ENCODE data around the gene SMAD7. TPM values are rescaled to one million over a fixed set of nuclear protein-coding genes. Genes with fewer than 3 reads are reported as not detected.

The SMAD7 gene
- total RNA-seq, 1 donor from 2014 or later = 26.8 TPM

DNA sequence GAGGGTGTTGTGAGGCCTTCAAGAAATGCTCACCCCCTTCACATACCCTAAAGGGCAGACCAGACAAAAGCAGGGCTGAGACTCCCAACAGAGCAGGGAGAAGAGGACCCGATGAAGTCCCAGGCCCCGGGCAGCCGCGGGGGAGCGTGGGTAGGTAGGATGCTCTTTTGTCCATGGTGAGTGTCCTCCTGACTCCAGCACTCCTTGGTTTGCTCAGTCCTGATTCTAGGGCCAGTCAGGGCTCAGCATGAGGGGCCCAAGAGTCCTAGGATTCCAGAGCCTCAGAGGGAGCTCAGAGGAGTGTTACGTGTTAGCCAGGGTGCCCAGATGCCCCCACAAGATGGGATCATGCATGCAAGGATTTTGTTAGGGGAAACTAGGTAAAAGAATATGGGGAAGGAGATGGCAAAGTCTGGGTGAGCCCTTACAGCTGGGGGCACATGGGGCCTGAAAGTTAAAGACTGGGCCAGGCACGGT is 64.8 kb downstream of the SMAD7 start:
- Mint-ChIP-seq H3K9me3 (no peaks in the 10 kb centered on the region), H3K27ac (peak overlapping the region; percentile 56), H3K36me3 (ENCODE audit: low read depth) (no peaks in the 10 kb centered on the region), H3K27me3 (ENCODE audit: insufficient read depth) (peaks cover 1% of the 10 kb centered on the region), H3K4me3 (no peak overlapping the region), H3K4me1 (ENCODE audit: low read depth) (peaks cover 3% of the 10 kb centered on the region)
- intact Hi-C loops (cut with micrococcal nuclease) = no loop called here
- no peak for DNase-seq (ENCODE audit: low spot score)

DNA sequence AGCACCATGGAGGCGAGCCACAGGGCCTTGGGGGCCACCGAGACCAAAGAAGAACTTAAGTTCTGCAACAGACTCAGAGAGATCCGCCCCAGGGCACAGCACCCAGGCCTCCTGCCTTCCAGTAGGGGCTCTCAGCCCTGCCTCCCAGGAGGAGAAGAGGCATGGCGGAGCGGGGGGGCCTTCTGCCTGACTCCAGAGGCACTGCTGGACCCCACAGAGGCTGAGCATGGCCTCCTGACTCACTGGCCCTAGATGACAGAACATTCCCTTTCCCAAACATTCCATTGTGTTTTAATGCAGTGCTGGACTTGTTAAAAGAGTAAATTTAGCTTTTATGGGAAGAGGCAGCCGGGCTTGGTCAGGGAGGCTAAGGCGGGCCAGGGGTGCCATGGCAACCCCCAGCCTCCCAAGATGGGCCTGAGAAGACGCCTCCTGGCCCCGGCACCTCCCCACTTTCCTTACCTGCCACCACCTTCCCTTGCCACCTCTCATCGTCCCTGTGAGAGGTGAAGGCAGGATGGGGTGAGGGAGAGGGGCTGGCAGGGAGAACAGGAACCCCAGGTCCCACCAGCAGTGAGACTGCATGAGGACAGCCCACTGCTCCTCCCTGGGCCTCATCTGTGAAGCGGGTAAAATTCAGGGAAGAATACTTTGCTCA is 65.4 kb downstream of the SMAD7 start:
- intact Hi-C loops (cut with micrococcal nuclease) = no loop called here
- Mint-ChIP-seq H3K27me3 (ENCODE audit: insufficient read depth) (peaks cover 1% of the 10 kb centered on the region), H3K4me3 (no peak overlapping the region), H3K9me3 (no peaks in the 10 kb centered on the region), H3K4me1 (ENCODE audit: low read depth) (peaks cover 9% of the 10 kb centered on the region), H3K27ac (peak overlapping the region; percentile 56), H3K36me3 (ENCODE audit: low read depth) (no peaks in the 10 kb centered on the region)
- DNase-seq (ENCODE audit: low spot score) = no peak

DNA sequence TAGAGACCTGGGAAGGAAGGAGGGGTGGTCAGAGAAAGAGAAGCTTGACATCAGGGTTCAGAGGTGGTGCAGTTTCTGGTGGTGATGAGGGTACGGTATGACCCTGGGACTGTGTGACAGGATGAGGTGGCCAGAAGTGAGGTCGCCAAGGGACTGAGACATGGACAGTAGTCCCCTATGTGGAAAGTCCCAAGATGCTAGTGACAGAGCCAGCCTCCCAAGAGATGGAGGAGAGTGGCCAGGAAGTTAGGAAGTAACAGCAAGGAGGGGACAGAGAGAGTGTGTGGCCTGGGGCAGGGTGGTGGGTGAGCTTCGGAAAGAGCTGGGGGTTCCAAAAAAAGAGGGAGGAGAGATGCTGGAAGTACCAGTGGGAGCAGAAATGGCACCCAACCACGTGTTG is 66.0 kb downstream of the SMAD7 start:
- H3K4me3 Mint-ChIP-seq = no peak overlapping the region
- intact Hi-C loops (cut with micrococcal nuclease) = no loop called here
- H3K9me3 Mint-ChIP-seq = no peaks in the 10 kb centered on the region
- H3K27ac Mint-ChIP-seq = no peak overlapping the region
- peaks cover 14% of the 10 kb centered on the region for H3K4me1 Mint-ChIP-seq (ENCODE audit: low read depth)
- peaks cover 1% of the 10 kb centered on the region for H3K27me3 Mint-ChIP-seq (ENCODE audit: insufficient read depth)
- no peaks in the 10 kb centered on the region for H3K36me3 Mint-ChIP-seq (ENCODE audit: low read depth)
- DNase-seq (ENCODE audit: low spot score) = no peak

DNA sequence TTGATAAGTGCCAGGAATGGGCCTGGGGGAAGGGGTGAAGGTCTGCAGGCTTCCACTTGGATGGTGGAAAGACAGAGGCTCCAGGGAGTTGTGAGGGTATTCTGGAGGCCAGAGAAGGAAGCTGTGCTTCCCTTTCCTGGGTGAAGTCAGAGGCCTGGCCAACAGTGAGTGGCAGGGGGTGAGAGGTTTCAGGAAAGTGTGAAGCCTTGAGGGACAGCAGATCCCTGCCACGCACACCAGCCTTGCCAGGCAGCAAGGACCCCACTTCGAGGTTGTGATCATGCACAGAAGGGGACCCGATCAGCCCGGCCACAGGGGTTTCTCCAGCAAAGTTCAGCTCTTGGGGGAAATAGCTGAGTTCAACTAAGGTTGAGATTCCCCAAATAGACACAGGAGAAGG is 66.5 kb downstream of the SMAD7 start:
- Mint-ChIP-seq H3K27ac (no peak overlapping the region), H3K27me3 (ENCODE audit: insufficient read depth) (peaks cover 1% of the 10 kb centered on the region), H3K4me3 (no peak overlapping the region), H3K4me1 (ENCODE audit: low read depth) (peaks cover 14% of the 10 kb centered on the region), H3K36me3 (ENCODE audit: low read depth) (no peaks in the 10 kb centered on the region), H3K9me3 (no peaks in the 10 kb centered on the region)
- intact Hi-C loops (cut with micrococcal nuclease) = no loop called here
- no peak for DNase-seq (ENCODE audit: low spot score)

DNA sequence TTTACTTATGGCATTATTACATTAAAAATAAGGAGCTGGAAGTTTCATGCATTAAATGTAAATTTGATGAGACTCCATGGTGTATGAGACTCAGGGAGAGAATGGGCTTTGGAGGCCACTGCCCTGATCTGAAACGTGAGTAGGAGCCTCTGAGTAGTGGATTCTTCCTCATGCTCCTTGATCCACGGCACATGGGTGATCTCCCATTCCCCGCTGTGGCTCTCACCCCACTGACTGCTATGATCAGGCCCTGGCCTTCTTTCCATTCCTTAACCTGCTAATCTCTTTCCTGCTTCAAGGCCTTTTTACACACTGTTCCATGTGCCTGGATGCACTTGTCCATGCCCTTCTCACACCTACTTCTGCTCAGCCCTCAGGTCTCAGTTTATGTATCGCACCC is 68.4 kb downstream of the SMAD7 start:
- no peak overlapping the region for H3K4me3 Mint-ChIP-seq
- H3K36me3 Mint-ChIP-seq (ENCODE audit: low read depth) = no peaks in the 10 kb centered on the region
- H3K27ac Mint-ChIP-seq = no peak overlapping the region
- no peak for DNase-seq (ENCODE audit: low spot score)
- H3K4me1 Mint-ChIP-seq (ENCODE audit: low read depth) = peaks cover 14% of the 10 kb centered on the region
- H3K9me3 Mint-ChIP-seq = no peaks in the 10 kb centered on the region
- H3K27me3 Mint-ChIP-seq (ENCODE audit: insufficient read depth) = peaks cover 1% of the 10 kb centered on the region
- intact Hi-C loops (cut with micrococcal nuclease) = no loop called here

DNA sequence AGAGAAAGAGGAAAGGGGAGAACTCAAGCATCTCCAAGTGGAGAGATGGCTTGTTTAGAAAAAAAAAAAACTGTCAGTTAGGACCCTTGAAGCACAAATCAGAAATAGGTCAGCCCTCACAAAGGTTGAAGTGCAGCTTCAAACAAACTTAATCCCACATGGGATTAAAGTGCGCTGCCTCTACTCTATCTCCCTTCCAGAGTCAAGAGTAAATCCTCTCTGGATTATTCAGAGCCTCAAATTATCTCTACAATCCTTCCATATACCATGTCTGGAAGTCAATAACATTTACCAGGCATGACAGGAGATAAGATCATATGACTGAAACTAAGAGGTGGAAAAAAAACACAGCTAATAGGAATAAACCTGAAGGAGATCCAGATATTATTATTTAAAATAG is 69.8 kb downstream of the SMAD7 start:
- Mint-ChIP-seq H3K27me3 (ENCODE audit: insufficient read depth) (no peaks in the 10 kb centered on the region), H3K9me3 (no peaks in the 10 kb centered on the region), H3K4me3 (no peak overlapping the region), H3K4me1 (ENCODE audit: low read depth) (peaks cover 14% of the 10 kb centered on the region), H3K27ac (no peak overlapping the region), H3K36me3 (ENCODE audit: low read depth) (no peaks in the 10 kb centered on the region)
- no peak for DNase-seq (ENCODE audit: low spot score)
- intact Hi-C loops (cut with micrococcal nuclease) = no loop called here

DNA sequence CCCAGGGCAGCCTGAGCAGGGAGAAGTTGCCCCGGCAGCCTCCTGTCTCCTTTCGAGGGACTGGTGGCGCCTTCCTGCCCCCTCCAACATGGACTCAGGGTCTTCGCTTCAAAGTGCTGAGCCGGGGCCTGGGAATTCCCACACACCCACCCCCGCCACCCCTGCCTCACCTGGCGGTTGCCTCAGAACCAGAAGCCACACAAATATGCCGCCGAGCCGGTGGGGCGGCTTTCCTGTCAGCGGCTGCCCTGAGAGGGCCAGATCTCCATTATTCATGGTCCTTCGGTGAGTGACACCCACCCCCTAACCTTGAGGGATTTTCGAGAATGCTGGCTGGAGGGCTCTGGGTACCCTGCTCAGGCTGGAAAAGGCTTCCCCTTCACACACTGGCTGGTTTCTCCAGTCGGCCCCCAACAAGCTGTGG is 71.7 kb downstream of the SMAD7 start:
- Mint-ChIP-seq H3K27ac (no peak overlapping the region), H3K36me3 (ENCODE audit: low read depth) (no peaks in the 10 kb centered on the region), H3K4me1 (ENCODE audit: low read depth) (peaks cover 14% of the 10 kb centered on the region), H3K27me3 (ENCODE audit: insufficient read depth) (peaks cover 2% of the 10 kb centered on the region), H3K9me3 (no peaks in the 10 kb centered on the region), H3K4me3 (no peak overlapping the region)
- no peak for DNase-seq (ENCODE audit: low spot score)
- intact Hi-C loops (cut with micrococcal nuclease) = no loop called here

DNA sequence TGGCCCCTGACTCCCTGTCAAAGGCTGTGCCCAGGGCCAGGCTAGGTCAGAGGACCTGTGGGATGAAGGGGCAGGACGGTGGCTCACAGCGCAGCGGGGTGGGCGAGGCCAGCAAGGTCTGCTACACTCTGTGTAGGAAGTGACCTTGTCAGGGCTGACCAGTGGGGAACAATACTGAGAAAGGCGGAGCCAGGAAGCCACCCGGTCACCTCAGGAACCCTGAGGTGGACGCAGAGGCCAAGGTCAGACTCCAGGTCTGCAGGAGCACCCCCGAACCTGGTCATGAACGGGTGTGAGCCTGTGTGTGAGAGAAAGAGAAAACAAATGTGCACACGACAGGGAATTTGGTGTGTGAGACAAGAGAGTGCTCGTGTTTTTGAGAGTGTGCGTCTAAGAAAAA is 72.3 kb downstream of the SMAD7 start:
- peaks cover 2% of the 10 kb centered on the region for H3K27me3 Mint-ChIP-seq (ENCODE audit: insufficient read depth)
- peaks cover 14% of the 10 kb centered on the region for H3K4me1 Mint-ChIP-seq (ENCODE audit: low read depth)
- intact Hi-C loops (cut with micrococcal nuclease) = no loop called here
- DNase-seq (ENCODE audit: low spot score) = no peak
- H3K9me3 Mint-ChIP-seq = no peaks in the 10 kb centered on the region
- no peaks in the 10 kb centered on the region for H3K36me3 Mint-ChIP-seq (ENCODE audit: low read depth)
- H3K4me3 Mint-ChIP-seq = no peak overlapping the region
- H3K27ac Mint-ChIP-seq = no peak overlapping the region

DNA sequence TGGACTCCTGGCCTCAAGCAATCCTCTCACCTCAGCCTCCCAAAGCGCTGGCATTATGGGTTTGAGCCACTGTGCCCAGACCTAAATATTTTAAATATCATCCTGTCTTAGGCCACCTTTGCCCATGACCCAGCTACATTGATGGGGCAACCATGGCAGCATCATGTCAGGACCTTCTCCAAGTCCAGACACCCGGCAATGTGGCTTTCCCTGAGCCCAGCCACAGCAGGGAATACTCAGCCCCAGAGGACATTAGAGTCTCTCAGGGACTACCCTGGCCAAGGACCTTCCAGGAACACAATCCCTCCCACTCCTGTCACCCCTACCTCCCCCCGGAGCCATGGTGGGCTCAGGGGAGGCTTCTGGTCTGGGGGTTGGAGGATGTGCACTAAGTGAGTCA is 72.8 kb downstream of the SMAD7 start:
- no peaks in the 10 kb centered on the region for H3K9me3 Mint-ChIP-seq
- H3K27ac Mint-ChIP-seq = no peak overlapping the region
- DNase-seq (ENCODE audit: low spot score) = no peak
- H3K4me1 Mint-ChIP-seq (ENCODE audit: low read depth) = peaks cover 20% of the 10 kb centered on the region
- H3K4me3 Mint-ChIP-seq = no peak overlapping the region
- intact Hi-C loops (cut with micrococcal nuclease) = no loop called here
- H3K27me3 Mint-ChIP-seq (ENCODE audit: insufficient read depth) = peaks cover 2% of the 10 kb centered on the region
- no peaks in the 10 kb centered on the region for H3K36me3 Mint-ChIP-seq (ENCODE audit: low read depth)

DNA sequence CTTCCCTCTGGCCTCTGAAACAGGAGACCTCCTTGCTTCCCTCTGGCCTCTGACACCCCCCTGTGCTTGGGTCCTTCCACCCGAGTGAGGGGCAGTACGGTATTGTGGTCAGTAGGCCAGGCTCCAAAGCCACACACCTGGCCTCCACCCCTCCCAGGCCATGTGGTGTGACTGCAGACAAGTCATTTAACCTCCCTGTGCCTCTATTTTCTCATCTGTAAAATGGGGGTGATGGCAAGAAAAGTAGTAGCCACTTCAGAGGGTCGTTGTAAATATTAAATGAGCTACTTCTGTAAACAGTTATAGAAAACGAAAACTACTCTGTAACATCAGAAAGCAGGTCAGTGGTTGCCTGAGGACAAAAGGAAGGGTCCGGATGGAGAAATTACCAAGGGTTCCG is 74.2 kb downstream of the SMAD7 start:
- intact Hi-C loops (cut with micrococcal nuclease) = no loop called here
- DNase-seq (ENCODE audit: low spot score) = no peak
- Mint-ChIP-seq H3K9me3 (no peaks in the 10 kb centered on the region), H3K36me3 (ENCODE audit: low read depth) (no peaks in the 10 kb centered on the region), H3K27ac (no peak overlapping the region), H3K4me3 (no peak overlapping the region), H3K27me3 (ENCODE audit: insufficient read depth) (peaks cover 2% of the 10 kb centered on the region), H3K4me1 (ENCODE audit: low read depth) (peaks cover 32% of the 10 kb centered on the region)

DNA sequence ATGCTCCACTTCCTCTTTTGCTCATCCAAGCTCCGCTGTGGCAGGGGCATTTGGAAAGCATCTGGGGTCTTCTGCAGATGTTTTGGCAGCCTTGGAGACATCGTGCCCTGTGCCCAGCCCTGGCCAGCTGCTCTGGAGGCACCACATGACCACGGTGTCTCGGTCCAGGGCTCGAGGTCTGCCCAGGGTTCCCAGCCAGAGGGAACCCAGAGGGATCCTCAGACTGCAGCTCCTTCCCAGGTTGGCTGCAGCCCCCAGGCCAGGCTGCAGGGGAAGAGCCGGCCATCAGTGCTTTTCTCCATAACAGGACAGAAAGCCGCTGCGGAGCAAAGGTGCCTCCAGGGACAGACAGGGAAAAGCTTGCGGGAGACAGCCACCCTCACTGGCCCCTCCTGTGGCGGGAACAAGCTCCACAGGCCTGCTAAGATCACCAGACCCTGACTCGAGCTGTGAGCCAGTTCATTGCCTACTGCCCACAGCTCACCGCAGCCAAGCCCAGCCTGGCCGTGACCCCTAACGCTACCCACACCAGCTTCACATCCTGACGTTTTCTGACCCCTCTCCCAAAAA is 74.7 kb downstream of the SMAD7 start:
- no peak overlapping the region for H3K4me3 Mint-ChIP-seq
- intact Hi-C loops (cut with micrococcal nuclease) = no loop called here
- no peak overlapping the region for H3K27ac Mint-ChIP-seq
- no peaks in the 10 kb centered on the region for H3K36me3 Mint-ChIP-seq (ENCODE audit: low read depth)
- no peak for DNase-seq (ENCODE audit: low spot score)
- no peaks in the 10 kb centered on the region for H3K9me3 Mint-ChIP-seq
- H3K27me3 Mint-ChIP-seq (ENCODE audit: insufficient read depth) = peaks cover 2% of the 10 kb centered on the region
- peaks cover 30% of the 10 kb centered on the region for H3K4me1 Mint-ChIP-seq (ENCODE audit: low read depth)

DNA sequence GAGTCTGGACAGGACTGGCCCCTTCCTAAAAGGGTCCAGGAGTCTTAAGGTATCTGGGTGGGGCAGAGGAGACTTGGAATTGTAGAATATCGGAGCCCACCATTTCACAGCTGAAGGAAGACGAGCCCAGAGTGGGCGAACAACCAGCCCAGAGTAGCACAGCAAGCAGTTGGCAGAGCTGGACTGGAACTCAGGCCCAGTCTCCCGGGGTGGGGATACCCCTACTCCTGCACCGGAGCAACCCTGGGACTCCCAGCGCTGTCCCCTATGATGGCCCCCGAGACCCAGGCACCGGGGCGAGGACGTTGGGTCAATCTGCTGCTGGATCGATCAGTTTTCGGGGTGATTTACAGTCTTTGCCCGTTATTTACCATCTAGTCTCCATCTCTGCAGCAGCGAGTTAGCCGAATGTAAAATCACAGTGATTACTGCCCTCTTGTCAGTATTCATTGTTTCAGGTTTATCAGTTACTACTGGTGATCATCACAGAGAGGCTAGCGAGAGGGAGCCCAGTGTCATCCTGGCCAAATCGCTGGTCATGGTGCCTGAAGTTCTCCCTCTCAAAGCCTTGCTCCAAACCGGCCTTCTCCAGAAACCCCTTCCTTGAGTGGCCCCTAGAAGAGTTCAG is 75.3 kb downstream of the SMAD7 start:
- Mint-ChIP-seq H3K27ac (no peak overlapping the region), H3K4me3 (no peak overlapping the region), H3K27me3 (ENCODE audit: insufficient read depth) (peaks cover 2% of the 10 kb centered on the region), H3K36me3 (ENCODE audit: low read depth) (no peaks in the 10 kb centered on the region), H3K4me1 (ENCODE audit: low read depth) (peaks cover 24% of the 10 kb centered on the region), H3K9me3 (no peaks in the 10 kb centered on the region)
- no peak for DNase-seq (ENCODE audit: low spot score)
- intact Hi-C loops (cut with micrococcal nuclease) = no loop called here

DNA sequence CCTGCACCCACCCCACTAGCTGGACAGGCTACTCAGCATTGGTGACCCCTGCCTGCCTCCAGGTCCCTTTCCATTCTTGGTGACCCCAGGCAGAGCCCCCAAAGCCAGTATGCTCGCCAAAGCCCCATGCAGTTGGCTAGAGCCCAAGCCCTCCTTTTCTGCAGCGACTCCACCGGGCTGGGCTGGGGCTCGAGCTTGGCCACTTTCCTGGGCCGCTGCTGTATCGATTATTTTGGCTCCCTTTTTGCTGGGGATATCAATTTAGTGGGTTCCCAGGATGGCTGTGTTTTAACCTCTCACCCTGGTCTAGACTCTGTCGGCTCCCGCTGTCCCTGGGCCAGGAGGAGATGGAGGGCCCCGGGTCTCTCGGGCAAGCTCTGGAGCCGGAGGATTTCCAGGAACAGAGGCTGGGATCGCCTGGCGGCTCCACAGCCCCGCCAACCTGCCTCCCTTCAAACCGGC is 76.0 kb downstream of the SMAD7 start:
- intact Hi-C loops (cut with micrococcal nuclease) = no loop called here
- Mint-ChIP-seq H3K9me3 (no peaks in the 10 kb centered on the region), H3K4me1 (ENCODE audit: low read depth) (peaks cover 20% of the 10 kb centered on the region), H3K27ac (no peak overlapping the region), H3K27me3 (ENCODE audit: insufficient read depth) (peaks cover 2% of the 10 kb centered on the region), H3K4me3 (no peak overlapping the region), H3K36me3 (ENCODE audit: low read depth) (no peaks in the 10 kb centered on the region)
- no peak for DNase-seq (ENCODE audit: low spot score)
